ENCODE results near the gene THRB.
"Not testable (repeated sequence)": the region's sequence is repeated elsewhere in the genome, so short reads cannot be mapped to it uniquely, and the experiment has no call there.

The THRB gene

DNA sequence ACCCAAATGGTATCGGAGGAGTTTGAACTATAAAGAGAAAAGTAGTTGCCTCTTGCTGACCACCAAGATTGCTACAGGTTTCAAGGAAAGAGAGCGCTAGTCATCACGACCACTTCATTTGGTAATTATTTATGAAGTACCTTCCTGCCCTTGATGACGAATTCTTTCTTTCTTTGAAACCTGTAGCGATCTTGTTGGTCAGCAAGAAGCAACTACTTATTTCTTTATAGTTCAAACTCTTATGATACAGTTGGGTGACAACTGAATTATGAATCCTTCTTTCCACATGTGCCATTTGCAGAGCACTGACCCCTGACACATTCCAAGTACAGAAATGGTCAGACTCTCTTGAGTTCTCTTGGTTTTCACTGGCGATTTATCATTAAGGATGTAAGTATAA lies 46.8 kb downstream of the THRB start:
- no peak for DNase-seq (ENCODE audit: low read depth)

DNA sequence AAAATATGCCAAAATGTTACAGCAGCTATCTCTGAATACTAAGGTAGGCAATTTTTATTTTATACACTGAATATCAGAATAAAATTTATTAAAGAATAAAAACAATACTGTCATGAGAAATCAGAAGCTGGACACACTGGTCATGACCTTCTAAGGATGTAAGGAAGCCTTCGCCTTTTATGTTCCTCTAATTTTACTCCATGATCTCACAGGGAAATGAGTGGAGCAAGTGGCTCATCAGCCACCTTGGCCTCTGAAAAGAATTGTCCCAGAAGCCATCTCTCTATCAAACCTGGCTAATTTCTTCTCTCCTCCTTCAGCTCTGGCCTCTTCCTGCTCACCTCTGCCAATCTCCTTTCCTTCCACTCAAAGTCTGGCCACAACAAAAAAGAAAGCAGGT lies 48.6 kb downstream of the THRB start:
- no peak for DNase-seq (ENCODE audit: low read depth)

- no peak for DNase-seq (ENCODE audit: low read depth)
Measured at GRCh38 chr3:24443476-24443875, 51.2 kb downstream of the THRB start.

GRCh38 chr3:24440760-24441464 lies 53.7 kb downstream of the THRB start:
- DNase-seq (ENCODE audit: low read depth), result no peak

DNA sequence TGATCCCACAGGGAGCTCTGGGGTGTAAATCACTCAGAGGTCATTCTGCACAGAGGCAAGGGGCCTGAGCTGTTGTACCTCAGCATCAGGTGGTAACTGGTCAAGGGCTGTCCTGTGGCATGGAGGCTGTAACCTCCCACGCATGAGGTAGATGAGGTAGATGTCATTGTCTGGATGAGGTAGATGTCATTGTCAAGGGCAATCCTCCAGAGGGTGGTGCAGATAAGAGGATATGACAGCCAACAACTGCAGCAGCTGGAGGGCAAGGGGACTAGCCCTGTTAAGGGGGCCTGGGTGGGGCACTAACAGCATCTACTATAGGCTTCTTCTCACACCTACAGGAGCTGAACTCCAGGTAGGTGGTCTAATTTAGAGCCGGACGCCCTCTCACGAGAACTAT lies 55.6 kb downstream of the THRB start:
- DNase-seq (ENCODE audit: low read depth), result no peak

DNA sequence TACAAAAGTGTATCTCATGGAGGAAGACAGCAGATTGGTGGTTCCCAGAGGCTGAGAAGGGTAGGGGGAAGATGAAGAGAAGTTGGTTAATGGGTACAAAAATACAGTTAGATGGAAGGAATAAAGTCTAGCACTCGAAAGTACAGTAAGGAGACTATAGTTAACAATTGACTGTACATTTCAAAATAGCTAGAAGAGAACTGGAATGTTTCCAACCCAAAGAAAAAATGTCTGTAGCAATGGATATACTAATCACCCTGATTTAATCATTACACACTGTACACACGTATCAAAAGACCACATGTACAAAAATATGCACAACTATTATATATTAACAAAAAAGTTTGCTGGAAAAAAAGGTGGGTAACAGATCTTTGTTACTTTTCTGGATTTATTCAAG lies 57.3 kb downstream of the THRB start:
- no peak for DNase-seq (ENCODE audit: low read depth)

DNA sequence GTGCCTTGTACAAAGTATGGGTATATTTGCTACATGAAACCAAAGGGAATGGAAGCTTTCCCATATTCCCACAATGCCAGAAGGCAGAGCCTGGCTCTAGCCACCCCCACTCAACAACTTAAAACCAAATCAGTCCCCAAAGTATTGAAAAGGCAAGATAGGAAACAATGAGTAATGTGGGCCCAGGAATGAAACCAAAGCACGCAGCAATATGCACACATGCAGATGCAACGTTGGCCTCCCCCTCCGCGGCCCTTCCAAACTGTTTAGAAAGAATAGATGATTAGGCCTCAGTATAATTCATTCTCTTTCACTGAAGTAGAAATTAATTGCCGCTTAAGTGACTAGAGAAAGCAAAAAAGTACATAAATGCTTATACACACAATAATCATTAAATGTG lies 59.1 kb downstream of the THRB start:
- DNase-seq (ENCODE audit: low read depth), result no peak

DNA sequence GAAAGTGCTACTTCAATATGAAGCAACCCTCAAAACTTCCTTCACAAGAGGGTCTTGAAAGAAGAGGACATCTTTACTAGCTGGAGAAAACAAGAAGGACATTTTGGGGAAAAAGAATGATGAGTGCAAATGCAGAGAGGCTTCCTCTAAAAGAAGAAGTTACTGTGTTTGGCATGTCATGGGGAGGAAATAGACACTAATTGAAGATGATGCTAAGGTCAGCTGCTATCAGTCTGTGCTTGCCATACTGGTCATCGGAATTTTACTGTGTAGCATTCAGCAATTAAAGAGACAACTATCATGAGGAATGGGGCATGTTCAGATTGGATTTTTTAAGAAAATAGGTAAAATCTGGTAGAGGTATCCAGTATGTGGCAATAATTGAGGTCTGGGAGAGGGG lies 60.0 kb downstream of the THRB start:
- no peak for DNase-seq (ENCODE audit: low read depth)

- no peak for DNase-seq (ENCODE audit: low read depth)
Measured at GRCh38 chr3:24433838-24434591, 60.6 kb downstream of the THRB start.

- DNase-seq (ENCODE audit: low read depth), result no peak
Measured at GRCh38 chr3:24432989-24433388, 61.7 kb downstream of the THRB start.

- no peak for DNase-seq (ENCODE audit: low read depth)
Measured at GRCh38 chr3:24428481-24428880, 66.2 kb downstream of the THRB start.

DNA sequence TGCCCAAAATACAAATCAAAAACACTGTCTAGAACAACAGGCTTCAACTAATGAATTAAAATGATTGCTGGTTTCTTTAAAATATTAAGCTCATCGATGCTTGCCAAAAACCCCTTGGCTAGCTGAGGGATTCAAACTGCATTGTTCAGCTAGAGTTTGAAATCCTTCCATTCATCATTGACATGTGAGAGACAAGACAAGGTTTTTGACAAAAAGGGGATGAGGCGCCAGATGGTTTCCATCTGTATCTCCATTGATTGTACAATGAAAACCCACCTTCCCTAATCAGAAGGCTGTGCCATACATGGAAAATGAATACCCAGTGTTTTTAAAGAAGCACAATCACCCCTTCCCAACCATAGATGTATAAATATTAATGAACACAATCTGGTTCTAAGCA lies 67.8 kb downstream of the THRB start:
- DNase-seq (ENCODE audit: low read depth), result no peak

- not testable (repeated sequence) for DNase-seq (ENCODE audit: low read depth)
Measured at GRCh38 chr3:24420829-24421228, 73.8 kb downstream of the THRB start.

DNA sequence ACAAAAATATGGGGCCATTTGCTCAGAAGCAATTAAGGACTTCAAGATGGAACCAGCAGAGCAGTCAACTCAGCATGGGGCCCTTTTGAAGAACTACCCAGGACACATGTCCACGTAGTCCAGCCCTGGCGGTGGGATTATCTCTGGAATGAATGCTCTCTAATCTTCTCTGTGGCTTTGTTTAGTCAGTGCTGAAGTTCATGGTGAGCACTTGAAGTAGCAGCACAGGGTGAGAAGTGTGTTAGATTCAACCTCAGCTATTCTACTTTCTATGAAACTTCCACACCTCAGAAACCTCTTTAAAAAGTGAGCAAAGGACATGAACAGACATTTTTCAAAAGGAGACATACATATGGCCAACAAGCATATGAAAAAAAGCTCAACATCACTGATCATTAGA lies 74.4 kb downstream of the THRB start:
- no peak for DNase-seq (ENCODE audit: low read depth)

- no peak for DNase-seq (ENCODE audit: low read depth)
Measured at GRCh38 chr3:24419067-24419791, 75.4 kb downstream of the THRB start.

DNA sequence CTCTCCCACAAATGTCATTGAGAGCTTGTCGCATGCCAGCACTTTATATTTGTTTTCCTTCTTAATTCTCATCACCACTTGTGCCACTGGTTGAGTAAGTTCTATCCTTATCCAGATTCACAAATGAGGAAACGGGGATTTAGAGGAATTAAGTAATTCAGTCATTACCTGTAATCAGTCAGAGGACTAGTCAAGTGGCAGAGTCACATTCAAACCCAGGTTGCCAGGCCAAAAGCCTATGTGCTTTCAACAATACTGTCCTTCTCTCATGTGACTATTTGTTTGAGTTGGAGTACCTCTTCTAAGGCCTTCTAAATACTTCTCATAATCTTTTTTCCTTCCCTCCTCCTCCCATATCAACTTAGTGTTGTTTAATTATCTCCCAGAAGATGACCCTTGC lies 76.9 kb downstream of the THRB start:
- DNase-seq (ENCODE audit: low read depth), result no peak

- DNase-seq (ENCODE audit: low read depth), result no peak
Measured at GRCh38 chr3:24416224-24416623, 78.4 kb downstream of the THRB start.

- DNase-seq (ENCODE audit: low read depth), result no peak
Measured at GRCh38 chr3:24415824-24416223, 78.8 kb downstream of the THRB start.

- not testable (repeated sequence) for DNase-seq (ENCODE audit: low read depth)
Measured at GRCh38 chr3:24413662-24414061, 81.0 kb downstream of the THRB start.

- DNase-seq (ENCODE audit: low read depth), result no peak
Measured at GRCh38 chr3:24410860-24411259, 83.8 kb downstream of the THRB start.

- no peak for DNase-seq (ENCODE audit: low read depth)
Measured at GRCh38 chr3:24407980-24408680, 86.5 kb downstream of the THRB start.

GRCh38 chr3:24406900-24407299 lies 87.8 kb downstream of the THRB start:
- no peak for DNase-seq (ENCODE audit: low read depth)

DNA sequence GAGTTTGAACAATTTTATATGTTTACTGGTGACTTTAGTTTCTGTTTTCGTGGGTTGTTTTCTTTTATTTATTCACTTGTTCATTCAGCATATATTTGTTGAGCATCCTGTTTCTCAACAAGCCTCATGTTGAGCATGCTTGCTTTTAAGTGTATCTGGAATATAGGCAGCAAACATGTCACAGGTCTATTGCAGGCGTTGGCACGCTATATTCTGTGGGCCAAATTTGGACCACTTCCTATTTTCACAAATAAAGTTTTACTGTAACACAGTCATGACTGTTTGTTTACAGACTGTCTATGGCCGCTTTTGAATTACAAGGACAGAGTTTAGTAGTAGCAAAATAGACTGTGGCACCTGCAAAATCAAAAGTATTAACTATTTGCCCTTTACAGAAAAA lies 89.6 kb downstream of the THRB start:
- no peak for DNase-seq (ENCODE audit: low read depth)

Measured in activated T-cell treated with anti-CD3 and anti-CD28 coated beads for 48 hours (primary cell).